Central memory CD4-positive, alpha-beta T cell (primary cell): ENCODE data around the gene ETNPPL.

Experiments
- DNase-seq: peaks from one replicate; pipeline ENCODE4 v3.0.0; 2022
- total RNA-seq, 3 experiments: gene quantifications; one replicate each; lab custom pipeline; 2026; lab: John Stamatoyannopoulos, UW

Gene ETNPPL
- total RNA-seq: 0 reads per million in 3 experiments

DNA sequence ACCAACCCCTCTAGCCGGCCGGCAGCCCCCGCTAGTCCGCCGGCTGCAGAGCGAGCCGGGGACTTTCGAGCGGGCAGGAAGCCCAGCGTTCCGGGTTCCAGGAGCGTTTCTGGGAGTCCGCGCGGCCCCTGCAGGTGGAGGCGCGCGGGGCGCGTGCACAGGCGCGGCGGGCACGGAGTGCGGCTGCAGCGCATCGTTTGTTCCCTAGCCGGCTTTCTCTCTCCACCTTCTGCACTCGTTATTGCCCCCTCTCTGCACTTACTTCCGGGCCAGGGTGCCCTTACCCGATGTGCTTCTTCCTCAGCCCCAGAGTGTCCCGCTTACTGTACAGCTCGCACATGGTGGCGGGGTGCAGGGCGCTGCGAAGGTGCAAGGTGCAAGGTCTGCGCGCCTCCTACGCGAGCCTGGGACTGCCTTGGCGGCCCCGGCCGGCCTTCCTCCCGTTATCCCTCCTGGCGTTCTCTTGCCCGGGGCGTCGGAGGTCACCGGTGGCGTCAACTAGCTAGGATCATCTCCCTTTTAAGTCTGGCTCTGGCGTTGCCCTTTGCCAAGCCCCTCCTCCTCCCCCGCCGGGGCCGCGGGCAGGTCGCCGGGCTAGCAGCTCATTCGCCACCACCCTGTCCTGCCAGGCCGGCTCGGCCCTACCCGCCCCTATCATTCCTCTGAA, at the start of gene ETNPPL:
Gene ETNPPL (minus strand): TSS at position 495 of the 667 bp plus-strand sequence. CDS start 155 bp downstream, at position 340.
- DNase-seq: peak; percentile 7

GRCh38 chr4:108811486-108811885, 48.6 kb upstream of the ETNPPL start:
- DNase-seq: no peak

DNA sequence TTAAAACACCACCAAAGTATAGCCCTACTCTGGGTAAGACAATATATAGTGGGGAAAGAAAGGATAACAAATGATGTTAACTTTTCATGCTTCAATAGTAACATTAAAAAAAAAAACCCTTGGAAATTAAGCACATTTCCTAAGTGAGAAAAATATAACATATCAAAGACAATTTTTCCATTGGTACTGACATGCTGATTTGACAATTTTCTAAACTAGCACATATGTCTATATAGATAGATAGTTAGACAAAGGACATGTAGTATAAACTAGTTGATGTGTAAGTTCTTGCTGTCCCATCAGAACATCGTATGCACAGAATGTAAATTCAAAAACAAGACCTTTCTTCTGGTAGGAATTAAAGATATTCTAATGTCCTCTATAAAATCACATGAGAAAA, 47.2 kb upstream of the ETNPPL start:
- no peak for DNase-seq

DNA sequence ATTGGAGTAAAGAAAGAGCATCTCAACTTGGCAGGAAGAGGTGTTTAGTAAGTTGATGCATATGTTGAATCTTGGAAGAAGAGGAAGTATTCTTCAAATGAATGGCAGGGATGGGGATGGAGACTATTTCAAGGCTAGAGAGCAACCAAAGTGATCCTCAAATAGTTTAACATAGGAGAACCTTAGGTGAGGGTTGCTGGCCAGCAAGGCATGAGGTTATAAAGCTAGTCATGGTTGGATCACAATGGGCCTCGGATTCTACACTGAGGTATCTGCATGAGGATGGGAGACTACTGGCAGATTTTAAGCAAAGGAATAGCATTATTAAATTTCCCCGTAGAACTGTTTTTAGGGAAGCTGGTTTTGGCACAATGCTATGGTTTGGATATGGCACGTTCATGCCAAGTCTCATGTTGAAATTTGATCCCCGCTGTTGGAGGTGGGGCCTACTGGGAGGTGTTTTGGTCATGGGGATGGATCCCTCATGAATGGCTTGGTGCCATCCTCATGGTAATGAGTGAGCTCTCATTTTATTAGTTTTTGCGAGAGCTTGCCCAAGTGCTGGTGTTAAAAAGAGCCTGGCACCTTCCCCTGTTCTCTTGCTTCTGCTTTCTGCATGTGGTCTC, 41.9 kb upstream of the ETNPPL start:
- no peak for DNase-seq

DNA sequence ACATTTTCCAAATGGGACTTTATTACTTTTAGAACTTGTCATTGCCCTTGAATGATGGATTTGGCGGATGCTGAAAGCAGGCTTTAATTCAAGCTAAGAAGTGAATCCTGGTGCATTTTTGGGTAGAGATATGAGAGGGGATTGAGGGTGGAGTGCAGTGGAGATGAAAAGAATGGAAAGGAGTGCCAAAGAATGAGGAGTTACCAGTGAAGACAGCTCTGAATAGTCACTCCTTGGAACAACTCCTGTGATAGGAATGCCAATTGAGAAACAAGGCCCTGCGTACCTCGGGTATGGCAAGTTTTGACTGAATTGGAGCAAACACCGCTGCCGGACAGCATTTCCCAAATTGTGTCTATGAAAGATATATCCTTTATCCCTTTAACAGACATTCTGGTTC, 36.5 kb upstream of the ETNPPL start:
- no peak for DNase-seq

DNA sequence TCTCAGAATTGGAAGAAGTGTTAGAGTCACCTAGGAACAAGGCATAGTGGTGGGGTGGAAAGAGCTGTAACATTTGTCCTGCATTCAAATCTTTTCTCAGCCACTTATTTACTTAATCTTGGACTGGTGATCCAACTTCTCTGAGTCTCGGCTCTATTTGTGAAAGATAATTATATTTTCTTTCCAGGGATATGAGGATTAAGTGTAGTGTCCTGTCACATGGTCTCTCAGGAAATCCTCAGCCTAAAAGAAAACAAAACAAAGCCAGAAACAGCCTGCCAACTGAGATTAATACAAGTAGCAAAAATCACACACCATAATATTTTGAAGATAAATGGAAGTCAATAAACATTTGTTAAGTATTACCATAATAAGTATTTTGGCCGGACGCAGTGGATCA, 33.3 kb upstream of the ETNPPL start:
- no peak for DNase-seq

- DNase-seq: no peak
Measured at GRCh38 chr4:108795733-108796132, 32.9 kb upstream of the ETNPPL start.

DNA sequence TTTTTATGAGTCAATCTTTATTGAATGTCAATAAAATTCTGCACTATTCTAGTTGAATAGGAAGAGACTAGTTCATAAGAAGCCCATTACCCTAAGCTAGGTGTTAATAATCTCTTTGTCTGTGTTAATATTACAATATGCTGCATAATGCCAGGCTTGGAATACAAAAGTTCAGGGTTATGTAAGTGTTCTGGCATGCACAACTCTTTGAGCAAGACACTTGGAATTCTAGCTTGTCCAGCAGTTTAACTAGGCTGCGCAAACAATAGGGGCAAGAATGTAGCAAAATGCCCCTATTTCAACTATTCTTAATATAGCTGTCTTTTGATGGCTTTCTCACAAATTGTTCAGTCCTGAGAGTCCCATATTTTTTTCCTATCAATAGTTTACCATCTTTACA, 31.3 kb upstream of the ETNPPL start:
- DNase-seq: no peak

DNA sequence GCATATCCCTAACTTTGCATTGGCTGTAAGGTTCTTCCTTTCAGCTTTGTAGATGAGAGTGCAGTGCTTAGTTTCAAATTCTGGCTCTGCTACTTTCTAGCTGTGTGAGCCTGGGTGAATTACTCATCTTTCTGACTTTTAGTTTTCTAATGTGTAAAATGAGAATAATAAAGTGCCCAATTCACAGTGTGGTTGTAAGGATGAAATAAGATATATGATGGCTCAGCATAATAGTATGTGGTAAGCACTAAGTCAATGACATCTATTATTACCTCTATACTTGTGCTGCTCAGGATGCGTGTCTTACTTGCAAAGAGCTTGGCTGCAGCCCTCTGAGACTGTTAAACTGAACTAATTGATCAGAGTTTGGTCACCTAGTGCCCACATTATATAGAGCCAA, 30.6 kb upstream of the ETNPPL start:
- DNase-seq: no peak

DNA sequence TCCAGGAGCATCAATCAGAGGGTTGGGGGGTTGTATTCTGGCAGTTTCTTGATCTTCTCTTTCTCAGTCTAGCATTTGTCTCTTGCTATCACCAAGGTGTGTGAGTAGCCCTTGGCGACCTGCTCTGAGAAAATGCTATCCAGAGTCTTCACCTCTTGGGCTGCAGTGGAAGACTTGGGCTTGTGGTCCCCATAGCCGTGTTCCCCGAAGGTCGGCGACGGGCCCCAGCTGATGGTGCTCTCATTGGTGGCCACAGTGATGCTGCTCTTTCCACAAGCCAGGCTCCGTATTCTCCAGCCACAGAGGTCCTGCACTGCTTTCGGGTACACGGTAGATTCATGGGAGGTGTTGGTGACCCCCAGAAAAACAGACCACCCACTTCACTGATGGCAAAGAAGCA, 25.9 kb upstream of the ETNPPL start:
- DNase-seq: no peak

DNA sequence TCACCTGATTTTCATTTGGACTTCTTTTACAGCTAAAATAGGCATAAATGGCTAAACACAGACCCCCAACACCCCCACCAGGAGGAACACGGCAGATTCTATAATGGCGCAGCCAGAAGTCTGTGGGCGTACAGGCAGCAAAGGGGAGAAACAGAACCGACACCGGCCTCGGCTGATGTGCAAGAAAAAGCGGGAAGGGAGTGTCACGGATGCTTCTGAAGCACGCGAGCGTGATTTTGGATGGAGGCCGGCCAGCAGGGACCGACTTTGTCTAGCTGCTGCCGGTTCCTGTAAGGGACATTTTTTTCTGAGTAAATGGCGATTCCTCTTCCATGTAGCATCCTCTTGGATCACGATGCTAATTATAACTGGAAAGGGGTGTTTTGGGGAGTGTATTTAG, 24.9 kb upstream of the ETNPPL start:
- DNase-seq: no peak

DNA sequence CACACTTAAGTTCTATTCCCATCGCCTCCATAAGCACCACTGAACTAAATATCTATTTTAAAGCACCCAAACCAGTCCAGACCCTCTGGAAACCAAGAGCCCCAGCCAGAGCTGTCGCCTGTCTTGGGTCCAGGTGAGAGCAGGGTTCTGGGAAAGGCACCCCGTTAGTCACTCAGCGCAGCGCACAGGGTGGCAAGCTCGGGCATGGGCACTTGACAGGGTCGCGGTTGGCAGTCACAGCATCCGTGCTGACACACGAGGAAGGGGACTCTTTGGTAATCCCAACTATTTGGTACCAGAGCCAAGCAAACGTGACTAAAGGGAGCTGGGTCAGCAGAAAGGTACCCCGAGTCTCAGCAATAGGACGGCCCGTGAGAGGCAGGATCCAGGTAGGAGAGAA, 24.3 kb upstream of the ETNPPL start:
- DNase-seq: no peak

- no peak for DNase-seq
Measured at GRCh38 chr4:108786351-108786750, 23.5 kb upstream of the ETNPPL start.

DNA sequence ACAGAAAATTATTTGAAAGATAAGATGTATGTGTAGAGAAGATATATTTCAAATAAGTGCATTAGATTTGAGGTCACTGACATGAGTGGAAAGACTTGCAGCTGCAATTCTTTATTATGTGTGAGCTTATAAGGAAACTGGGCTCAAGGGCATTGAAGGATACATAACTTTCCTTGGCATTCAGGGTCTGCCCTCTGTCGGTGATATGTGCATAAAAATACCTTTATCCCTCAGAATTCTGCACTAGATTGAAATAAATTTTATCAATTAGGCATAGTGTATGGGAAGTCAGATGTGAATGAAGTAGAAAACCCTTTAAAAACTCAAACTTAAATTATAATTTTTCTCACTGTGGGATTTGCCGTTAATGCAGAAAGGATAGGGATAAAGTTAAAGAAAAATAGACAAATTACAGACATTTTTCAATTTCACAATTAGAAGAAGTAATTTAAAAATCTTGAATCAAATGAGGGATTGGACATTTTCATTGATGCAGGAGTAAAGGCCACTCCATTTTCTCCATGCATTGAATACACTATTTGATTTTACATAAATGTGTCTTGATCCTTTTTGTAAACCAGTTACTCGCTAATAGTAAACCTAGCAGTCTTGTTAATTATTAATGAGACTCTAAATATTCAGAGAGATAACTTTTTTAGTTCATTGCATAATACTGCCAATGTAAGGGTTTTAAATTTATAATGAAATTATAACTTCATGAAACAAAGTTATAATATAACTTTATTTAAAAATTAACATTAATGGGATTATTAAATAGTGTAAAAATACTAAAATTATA, 21.0 kb upstream of the ETNPPL start:
- no peak for DNase-seq

DNA sequence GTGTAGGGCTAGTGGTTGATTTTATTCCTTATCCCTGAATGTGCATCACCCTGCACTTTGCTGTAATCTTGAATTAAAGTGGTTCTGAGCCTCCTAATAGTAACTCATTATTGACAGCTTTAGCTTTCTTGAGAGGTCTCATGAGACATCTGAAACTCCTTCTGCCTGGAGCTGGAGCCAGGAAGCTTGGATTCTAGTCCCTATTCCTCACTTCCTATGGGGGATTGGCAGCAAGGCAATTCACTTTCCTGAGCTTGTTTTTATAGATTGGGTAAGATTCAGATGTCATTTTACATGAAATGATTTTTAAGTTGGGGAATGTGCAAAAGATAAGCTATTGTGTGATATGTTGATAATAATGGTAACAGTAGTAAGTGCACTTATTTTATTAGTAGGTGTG, 17.1 kb upstream of the ETNPPL start:
- DNase-seq: no peak

DNA sequence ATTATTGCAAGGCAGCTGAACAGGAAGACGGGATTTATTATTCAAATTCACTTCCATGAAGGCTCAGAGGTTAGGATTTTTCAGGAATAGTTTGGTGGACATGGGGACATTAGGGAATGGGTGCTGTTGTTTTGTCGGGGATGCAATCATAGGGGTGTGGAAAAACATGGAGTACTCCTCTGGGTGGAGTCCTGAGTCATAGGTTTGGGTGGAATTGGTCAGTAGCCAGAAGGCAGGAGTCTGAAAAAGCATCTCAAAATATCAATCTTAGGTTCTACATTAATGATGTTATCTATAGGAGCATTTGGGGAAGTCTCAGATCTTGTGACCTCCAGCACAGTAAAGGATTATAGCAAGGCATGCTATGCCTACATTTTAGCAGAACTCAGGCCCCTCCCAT, 14.5 kb upstream of the ETNPPL start:
- no peak for DNase-seq

- no peak for DNase-seq
Measured at GRCh38 chr4:108775921-108776320, 13.1 kb upstream of the ETNPPL start.

DNA sequence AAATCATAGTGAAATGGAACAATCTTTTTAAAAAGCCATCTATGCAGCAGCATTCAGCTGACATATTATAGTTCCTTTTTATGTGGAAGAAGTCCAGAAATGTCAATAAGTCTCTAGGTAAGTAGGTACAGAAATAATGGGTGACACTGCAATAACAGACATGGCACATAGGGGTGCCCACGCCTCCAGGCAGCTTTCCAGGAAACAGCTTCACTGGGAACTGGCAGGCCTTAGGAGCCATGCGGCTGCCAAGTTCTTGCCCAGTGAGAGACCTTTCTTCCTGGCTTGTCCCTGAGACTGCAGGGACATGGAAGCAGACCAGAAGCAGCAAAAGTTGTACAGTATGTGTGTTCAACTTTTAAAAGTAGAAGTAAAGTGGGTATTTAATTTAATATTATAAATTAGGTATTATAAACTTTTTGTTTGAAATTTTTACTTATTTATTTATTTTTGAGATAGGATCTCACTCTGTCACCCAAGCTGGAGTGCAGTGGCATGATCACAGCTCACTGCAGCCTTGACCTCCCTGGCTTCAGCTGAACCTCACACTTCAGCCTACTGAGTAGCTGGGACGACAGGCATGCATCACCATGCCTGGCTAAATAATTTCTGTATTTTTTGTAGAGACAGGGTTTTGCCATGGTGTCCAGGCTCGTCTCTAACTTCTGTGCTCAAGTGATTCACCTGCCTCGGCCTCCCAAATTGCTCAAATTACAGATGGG, 12.1 kb upstream of the ETNPPL start:
- DNase-seq: no peak

DNA sequence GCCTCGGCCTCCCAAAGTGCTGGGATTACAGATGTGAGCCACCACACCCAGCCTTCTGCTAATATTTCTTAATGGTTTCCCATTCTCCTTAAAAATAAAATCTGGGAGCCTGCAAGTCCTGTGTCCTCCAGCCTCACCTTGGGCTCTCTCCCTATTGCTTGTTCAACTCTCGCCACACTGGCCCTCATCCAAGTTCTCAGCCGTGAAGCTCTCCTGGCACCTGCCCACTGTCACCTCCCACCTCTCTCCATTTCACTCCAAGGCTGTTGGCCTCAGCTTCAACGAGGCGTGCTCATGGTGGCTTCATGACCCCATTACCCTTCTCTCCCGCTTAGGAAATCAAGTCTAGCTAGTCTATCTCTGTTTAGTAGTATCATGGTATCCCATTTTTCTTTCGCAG, 9.5 kb upstream of the ETNPPL start:
- no peak for DNase-seq

- DNase-seq: no peak
Measured at GRCh38 chr4:108766058-108766457, 3.2 kb upstream of the ETNPPL start.

DNA sequence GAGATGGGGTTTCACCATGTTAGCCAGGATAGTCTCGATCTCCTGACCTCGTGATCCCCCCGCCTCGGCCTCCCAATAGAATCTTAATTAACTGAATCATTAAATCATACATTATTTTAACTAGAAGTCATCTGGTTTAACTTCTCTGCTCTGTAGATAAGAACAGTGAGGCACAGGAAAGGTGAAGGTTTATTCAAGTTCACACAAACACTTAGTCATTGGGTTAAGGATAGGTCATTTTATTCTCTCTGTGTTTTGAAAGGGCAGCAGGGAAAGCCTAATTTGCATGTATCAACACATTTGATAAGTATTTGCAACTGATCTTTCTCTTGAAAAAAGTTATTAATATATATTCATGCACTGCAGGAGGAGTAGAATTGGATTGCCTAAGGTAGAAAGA, 1.1 kb upstream of the ETNPPL start:
- DNase-seq: no peak

DNA sequence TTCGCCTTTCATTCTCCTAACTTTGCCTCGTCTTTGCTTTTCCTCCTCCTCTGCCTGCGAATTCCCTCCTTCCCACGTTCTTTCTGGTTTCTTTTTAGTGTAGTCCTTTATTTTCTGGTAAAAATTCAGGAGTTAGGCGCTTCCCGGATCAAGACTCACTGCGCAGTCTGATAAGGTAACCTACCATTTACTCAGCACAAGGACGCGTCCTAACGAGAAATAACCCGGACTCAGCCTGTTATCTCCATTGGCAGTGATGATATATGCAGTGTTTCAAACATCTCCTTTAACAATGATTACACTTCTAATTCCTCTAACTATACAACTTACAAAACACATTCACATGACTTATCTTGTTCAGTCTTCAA, 357 bp upstream of the ETNPPL start:
- no peak for DNase-seq

DNA sequence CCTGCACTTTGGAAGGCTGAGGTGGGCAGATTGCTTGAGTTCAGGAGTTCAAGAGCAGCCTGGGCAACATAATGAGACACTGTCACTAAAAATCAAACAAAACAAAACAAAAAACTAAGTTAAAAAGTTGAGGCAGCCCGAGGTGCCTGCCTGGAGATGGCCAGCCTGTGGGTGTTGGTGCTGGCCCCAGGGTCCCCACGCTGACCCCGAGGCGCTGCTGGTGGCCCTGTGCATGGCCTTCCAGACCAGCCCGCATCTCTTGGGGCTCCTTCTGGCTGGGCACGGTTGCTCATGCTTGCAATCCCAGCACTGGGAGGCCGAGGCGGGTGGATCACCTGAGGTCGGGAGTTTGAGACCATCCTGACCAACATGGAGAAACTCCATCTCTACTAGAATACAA, 4.4 kb downstream of the ETNPPL start:
- DNase-seq: no peak
